SK-N-SH (cell line): ENCODE measurements around the gene OCIAD2. TPM values are rescaled to one million over a fixed set of nuclear protein-coding genes. Genes with fewer than 3 reads are reported as not detected.
"Not testable (repeated sequence)": the region's sequence is repeated elsewhere in the genome, so short reads cannot be mapped to it uniquely, and the experiment has no call there.

Experiments
- CTCF ChIA-PET: fragments of 300-600, 350-600 bp; formaldehyde crosslinking; extraction: SDS; loops from one replicate; lab custom pipeline; 2021; lab: Yijun Ruan, JAX
- POLR2A ChIA-PET: fragments of 350-600 bp; sonication (Branson Sonifier 250); formaldehyde crosslinking; extraction: SDS; loops from one replicate; lab custom pipeline; 2020; ENCODE audit warnings: antibody characterized with exemption, inconsistent platforms; lab: Yijun Ruan, JAX
- DNase-seq: peaks from one replicate; pipeline ENCODE4 v3.0.0; 2012
- H2AFZ ChIP-seq: fragments of 200-600 bp; sonication (generic); 2 replicates; pipeline ENCODE4 v1.8.1; 2016; ENCODE audit warnings: antibody characterized with exemption, mild to moderate bottlenecking, low read depth
- H3F3A ChIP-seq: fragments of 200-600 bp; sonication (generic); replicated peaks from 2 replicates; pipeline ENCODE3; 2016; ENCODE audit warnings: antibody characterized with exemption, mild to moderate bottlenecking; ENCODE audit not compliant: insufficient read depth
- H3K27ac ChIP-seq, 2 experiments: fragments of 200-500 bp in 1 of 2; fragments of 200-600 bp in 1 of 2; sonication (Bioruptor generic) in 1 of 2; sonication (generic), shearing (Covaris generic) in 1 of 2; 2 replicates each; pipeline versions ENCODE4 v1.5.1 to v1.6.1; 2014 to 2016; ENCODE audit warnings: low read depth in 2 of 2, inconsistent platforms in 1 of 2, low read length in 1 of 2, mild to moderate bottlenecking in 1 of 2, mixed read lengths in 1 of 2
- H3K27me3 ChIP-seq: fragments of 200-600 bp; sonication (generic), shearing (Covaris generic); 2 replicates; pipeline ENCODE4 v1.6.1; 2016; ENCODE audit warnings: mixed run types; ENCODE audit not compliant: insufficient read depth
- H3K36me3 ChIP-seq, 2 experiments: fragments of 200-500 bp in 1 of 2; fragments of 200-600 bp in 1 of 2; sonication (Bioruptor generic) in 1 of 2; sonication (generic) in 1 of 2; replicated peaks in 1 of 2; 2 replicates each; pipeline versions ENCODE3 to v1.5.1; 2014 to 2016; ENCODE audit warnings: low read length in 1 of 2, mild to moderate bottlenecking in 1 of 2; ENCODE audit not compliant: insufficient read depth in 2 of 2, control insufficient read depth in 1 of 2
- H3K4me1 ChIP-seq, 2 experiments: fragments of 200-500 bp in 1 of 2; fragments of 200-600 bp in 1 of 2; sonication (Bioruptor generic) in 1 of 2; sonication (generic), shearing (Covaris generic) in 1 of 2; 2 replicates each; pipeline versions ENCODE4 v1.5.1 to v1.6.1; 2014 to 2016; ENCODE audit warnings: low read depth in 1 of 2, low read length in 1 of 2, mixed run types in 1 of 2; ENCODE audit not compliant: insufficient read depth in 2 of 2, control insufficient read depth in 1 of 2
- H3K4me2 ChIP-seq: fragments of 200-600 bp; sonication (generic), shearing (Covaris generic); 2 replicates; pipeline ENCODE4 v1.6.1; 2017; ENCODE audit warnings: mixed run types
- H3K4me3 ChIP-seq, 2 experiments: fragments of 200-500 bp in 1 of 2; fragments of 200-600 bp in 1 of 2; sonication (Bioruptor generic) in 1 of 2; sonication (generic), shearing (Covaris generic) in 1 of 2; 2 replicates each; pipeline versions ENCODE4 v1.5.1 to v1.8.1; 2014 to 2016; ENCODE audit warnings: low read depth in 2 of 2, inconsistent platforms in 1 of 2, low read length in 1 of 2, mild to moderate bottlenecking in 1 of 2, mixed read lengths in 1 of 2, moderate library complexity in 1 of 2
- H3K79me2 ChIP-seq: fragments of 200-600 bp; sonication (generic); 2 replicates; pipeline ENCODE4 v1.8.1; 2017; ENCODE audit warnings: mild to moderate bottlenecking; ENCODE audit not compliant: insufficient read depth
- H3K9ac ChIP-seq: fragments of 200-600 bp; sonication (generic); 2 replicates; pipeline ENCODE4 v1.6.1; 2017; ENCODE audit warnings: mixed run types
- H3K9me2 ChIP-seq: fragments of 200-600 bp; sonication (generic); 2 replicates; pipeline ENCODE4 v1.6.1; 2017; ENCODE audit warnings: mixed run types
- H3K9me3 ChIP-seq: fragments of 200-600 bp; sonication (generic); 2 replicates; pipeline ENCODE4 v1.6.1; 2017; ENCODE audit warnings: mixed run types, mild to moderate bottlenecking, moderate library complexity
- H4K20me1 ChIP-seq: fragments of 200-600 bp; sonication (generic); 2 replicates; pipeline ENCODE4 v1.6.1; 2017; ENCODE audit warnings: mild to moderate bottlenecking, mixed run types; ENCODE audit not compliant: insufficient read depth
- CTCF ChIP-seq: fragments of 200-600 bp; sonication (generic); IDR thresholded peaks from 2 replicates; pipeline ENCODE4 v1.6.1; 2017; ENCODE audit warnings: antibody characterized with exemption, mild to moderate bottlenecking, moderate library complexity
- ELF1 ChIP-seq: IDR thresholded peaks from 2 replicates; pipeline ENCODE4 v1.4.0; 2012
- FOSL2 ChIP-seq: IDR thresholded peaks from 2 replicates; pipeline ENCODE4 v1.4.0; 2012; ENCODE audit warnings: low read depth, mild to moderate bottlenecking, moderate library complexity, borderline replicate concordance
- FOXM1 ChIP-seq: IDR thresholded peaks from 2 replicates; pipeline ENCODE4 v1.4.0; 2012; ENCODE audit warnings: low read depth, mild to moderate bottlenecking
- GABPA ChIP-seq: IDR thresholded peaks from 2 replicates; pipeline ENCODE4 v1.4.0; 2012; ENCODE audit warnings: low read depth, mild to moderate bottlenecking
- JUND ChIP-seq: IDR thresholded peaks from 2 replicates; pipeline ENCODE4 v1.4.0; 2012
- MEF2A ChIP-seq: IDR thresholded peaks from 2 replicates; pipeline ENCODE4 v1.4.0; 2012; ENCODE audit warnings: low read depth, borderline replicate concordance
- MXI1 ChIP-seq: IDR thresholded peaks from 2 replicates; pipeline ENCODE4 v1.6.1; 2012; ENCODE audit warnings: mild to moderate bottlenecking, low read depth, low read length, improper control_type of control experiment
- NFIC ChIP-seq: IDR thresholded peaks from 2 replicates; pipeline ENCODE4 v1.4.0; 2012; ENCODE audit warnings: borderline replicate concordance
- POLR2AphosphoS5 ChIP-seq: IDR thresholded peaks from 2 replicates; pipeline ENCODE4 v1.6.1; 2012; ENCODE audit warnings: low read depth, low read length
- REST ChIP-seq: IDR thresholded peaks from 2 replicates; pipeline ENCODE4 v1.6.1; 2012; ENCODE audit warnings: mild to moderate bottlenecking, low read depth, low read length, moderate library complexity
- SIN3A ChIP-seq: IDR thresholded peaks from 2 replicates; pipeline ENCODE4 v1.6.1; 2012; ENCODE audit warnings: low read depth, mild to moderate bottlenecking, low read length, moderate library complexity, borderline replicate concordance
- TEAD4 ChIP-seq: IDR thresholded peaks from 2 replicates; pipeline ENCODE4 v1.4.0; 2012; ENCODE audit warnings: mild to moderate bottlenecking, borderline replicate concordance; ENCODE audit not compliant: insufficient read depth
- WGBS: methylation state at CpG from one replicate; pipeline ENCODE4 v1.1.6; 2017; ENCODE audit warnings: low lambda C conversion rate; 5-methylcytosine and 5-hydroxymethylcytosine counted together
- polyA plus RNA-seq, 3 experiments: library from polyadenylated mRNA; depleted of rRNA; stranded (reverse); fragments of >200 nt; gene quantifications; 2 replicates each; pipeline ENCODE4 v1.2.3, GENCODE V29; 2012

OCIAD2 gene
- polyA plus RNA-seq, 1 of the 3 experiments (the other 2 are of a cell fraction) = 387 TPM

- TF ChIP-seq REST (no peak), POLR2AphosphoS5 (no peak)
Observed at GRCh38 chr4:48851651-48852050, 54.9 kb downstream of the OCIAD2 start (continued).

- CTCF ChIA-PET = interaction anchor here (1.0 to 1.5 kb wide), 4 partner anchors 12 to 292 kb away, joined by 3 to 4 read pairs (median 3); partner anchors contain the start of gene OCIAD2
- H3K27ac ChIP-seq, H3K4me3 ChIP-seq, DNase-seq, H3K9me3 ChIP-seq, H3K27me3 ChIP-seq, H3K9me2 ChIP-seq, H3F3A ChIP-seq, H3K4me2 ChIP-seq, H2AFZ ChIP-seq, POLR2A ChIA-PET, H4K20me1 ChIP-seq, H3K4me1 ChIP-seq, H3K9ac ChIP-seq: not testable (repeated sequence)
- Histone ChIP-seq H3K79me2 (peaks cover 40% of the 10 kb centered on the region), H3K36me3 (peaks cover 65 to 75% of the 10 kb centered on the region in 2 experiments)
- 98% methylated on average over 6 of the region's 6 CpGs for WGBS
Observed at GRCh38 chr4:48848799-48849198, 57.8 kb downstream of the OCIAD2 start.

GRCh38 chr4:48844843-48845242, 61.7 kb downstream of the OCIAD2 start:
- POLR2A ChIA-PET = no interaction called here
- peaks cover 79 to 82% of the 10 kb centered on the region in 2 experiments for H3K36me3 ChIP-seq
- no peak for DNase-seq
- no peak overlapping the region for H3K27ac ChIP-seq
- TF ChIP-seq REST (no peak), ELF1 (no peak), POLR2AphosphoS5 (no peak), NFIC (no peak), JUND (no peak), GABPA (no peak), MXI1 (no peak), MEF2A (no peak), CTCF (no peak), TEAD4 (no peak), FOXM1 (no peak), FOSL2 (no peak), SIN3A (no peak)
- H4K20me1 ChIP-seq = no peaks in the 10 kb centered on the region
- no peaks in the 10 kb centered on the region; the same call in 1 of the 2 replicates for H3K9me2 ChIP-seq
- no peaks in the 10 kb centered on the region for H3F3A ChIP-seq
- H3K4me2 ChIP-seq = no peak overlapping the region
- CTCF ChIA-PET = no interaction called here
- no peaks in the 10 kb centered on the region for H3K9me3 ChIP-seq
- 96% methylated on average over 2 of the region's 2 CpGs for WGBS
- H3K79me2 ChIP-seq = peaks cover 63% of the 10 kb centered on the region
- H2AFZ ChIP-seq = no peak overlapping the region
- H3K4me3 ChIP-seq = no peak overlapping the region
- H3K4me1 ChIP-seq = peaks cover 0 to 5% of the 10 kb centered on the region in 2 experiments; a peak in 1 of 4 replicates
- no peaks in the 10 kb centered on the region for H3K27me3 ChIP-seq
- no peak overlapping the region for H3K9ac ChIP-seq
